Stimulated activated CD8-positive, alpha-beta memory T cell treated with anti-CD3 and anti-CD28 coated beads, Interleukin-15, amount 100 ng/mL, for 1 hour (primary cell): Measurements from ENCODE around the gene DHX34.
"Not testable (repeated sequence)": the region's sequence is repeated elsewhere in the genome, so short reads cannot be mapped to it uniquely, and the experiment has no call there.

Experiments used
- DNase-seq: peaks from one replicate; pipeline ENCODE4 v3.0.0-alpha.2; 2020; ENCODE audit warnings: low read depth

The DHX34 gene

GRCh38 chr19:47370045-47370611, 21.0 kb downstream of the DHX34 start:
- DNase-seq: no peak

GRCh38 chr19:47371261-47371660, 22.1 kb downstream of the DHX34 start:
- DNase-seq: no peak

- DNase-seq: no peak
These were observed 23.5 kb downstream of the DHX34 start for GRCh38 chr19:47372603-47373002.

- DNase-seq: no peak
These were observed 24.4 kb downstream of the DHX34 start for GRCh38 chr19:47373246-47374240.

GRCh38 chr19:47374876-47375693, 26.0 kb downstream of the DHX34 start:
- DNase-seq: no peak

GRCh38 chr19:47375694-47376588, 26.8 kb downstream of the DHX34 start:
- DNase-seq: no peak

GRCh38 chr19:47376589-47377144, 27.6 kb downstream of the DHX34 start:
- DNase-seq: no peak

- DNase-seq: no peak
These were observed 28.1 kb downstream of the DHX34 start for GRCh38 chr19:47377208-47377701.

GRCh38 chr19:47377801-47378200, 28.7 kb downstream of the DHX34 start:
- DNase-seq: no peak

- DNase-seq: no peak
These were observed 29.1 kb downstream of the DHX34 start for GRCh38 chr19:47378246-47378645.

GRCh38 chr19:47379381-47379938, 30.3 kb downstream of the DHX34 start:
- no peak for DNase-seq

- no peak for DNase-seq
These were observed 31.4 kb downstream of the DHX34 start for GRCh38 chr19:47380559-47380958.

- DNase-seq: no peak
These were observed 32.0 kb downstream of the DHX34 start for GRCh38 chr19:47381121-47381520.

GRCh38 chr19:47381653-47382279, 32.7 kb downstream of the DHX34 start:
- no peak for DNase-seq

GRCh38 chr19:47383890-47384289, 34.8 kb downstream of the DHX34 start:
- not testable (repeated sequence) for DNase-seq

GRCh38 chr19:47384533-47384932, 35.4 kb downstream of the DHX34 start:
- not testable (repeated sequence) for DNase-seq

GRCh38 chr19:47386582-47386981, 37.5 kb downstream of the DHX34 start:
- DNase-seq: not testable (repeated sequence)

- DNase-seq: not testable (repeated sequence)
These were observed 38.5 kb downstream of the DHX34 start for GRCh38 chr19:47387623-47388022.

- not testable (repeated sequence) for DNase-seq
These were observed 39.6 kb downstream of the DHX34 start for GRCh38 chr19:47388721-47389120.

- DNase-seq: no peak
These were observed 40.0 kb downstream of the DHX34 start for GRCh38 chr19:47389150-47389556.
